ENCODE measurements around the gene IRAK1.

DNA sequence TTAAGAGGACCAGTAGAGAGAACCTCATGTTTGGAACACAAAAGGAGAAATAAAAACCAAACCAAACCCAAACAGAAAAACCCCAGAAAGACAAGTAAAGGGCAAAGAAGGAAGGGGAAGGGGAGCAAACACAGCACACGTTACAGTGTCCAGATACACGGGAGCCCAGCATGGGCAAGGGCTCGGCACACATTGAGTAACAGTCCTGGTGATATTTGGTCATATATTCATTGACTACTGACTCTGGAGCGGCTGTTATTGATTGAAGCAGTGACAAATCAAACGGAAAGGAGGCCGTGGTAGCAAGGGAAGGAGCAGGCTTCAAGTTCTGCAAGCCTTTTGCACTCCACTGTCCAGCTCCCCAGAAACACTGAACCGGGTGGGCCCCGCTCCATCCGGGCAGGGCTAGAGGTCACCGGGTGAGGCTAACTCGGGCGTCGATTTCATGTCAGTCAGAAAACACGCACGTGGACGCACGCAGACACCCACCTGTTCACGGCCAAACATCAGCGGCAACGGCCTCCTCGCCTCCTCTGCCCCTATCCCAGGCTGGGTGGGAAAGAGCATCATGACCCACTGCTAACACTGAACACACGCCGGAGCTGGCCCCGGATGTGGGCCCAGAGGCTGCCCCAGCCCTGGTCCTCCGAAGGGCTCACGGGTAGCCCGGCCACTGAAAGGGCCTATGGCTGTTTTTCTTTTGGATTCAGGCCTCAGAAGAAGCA lies 3.7 kb upstream of the IRAK1 start:
- TF ChIP-seq, protein P1, sequence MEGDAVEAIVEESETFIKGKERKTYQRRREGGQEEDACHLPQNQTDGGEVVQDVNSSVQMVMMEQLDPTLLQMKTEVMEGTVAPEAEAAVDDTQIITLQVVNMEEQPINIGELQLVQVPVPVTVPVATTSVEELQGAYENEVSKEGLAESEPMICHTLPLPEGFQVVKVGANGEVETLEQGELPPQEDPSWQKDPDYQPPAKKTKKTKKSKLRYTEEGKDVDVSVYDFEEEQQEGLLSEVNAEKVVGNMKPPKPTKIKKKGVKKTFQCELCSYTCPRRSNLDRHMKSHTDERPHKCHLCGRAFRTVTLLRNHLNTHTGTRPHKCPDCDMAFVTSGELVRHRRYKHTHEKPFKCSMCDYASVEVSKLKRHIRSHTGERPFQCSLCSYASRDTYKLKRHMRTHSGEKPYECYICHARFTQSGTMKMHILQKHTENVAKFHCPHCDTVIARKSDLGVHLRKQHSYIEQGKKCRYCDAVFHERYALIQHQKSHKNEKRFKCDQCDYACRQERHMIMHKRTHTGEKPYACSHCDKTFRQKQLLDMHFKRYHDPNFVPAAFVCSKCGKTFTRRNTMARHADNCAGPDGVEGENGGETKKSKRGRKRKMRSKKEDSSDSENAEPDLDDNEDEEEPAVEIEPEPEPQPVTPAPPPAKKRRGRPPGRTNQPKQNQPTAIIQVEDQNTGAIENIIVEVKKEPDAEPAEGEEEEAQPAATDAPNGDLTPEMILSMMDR (IDR thresholded peaks at IDR 0.05) = no peak
- TF ChIP-seq POLR2A (IDR thresholded peaks at IDR 0.05) = no peak
